Natural killer cell treated with Interleukin-12 subunit alpha and Interleukin-12 subunit beta and Interleukin-15 and Interleukin-18, amount 100 ng/mL, for 72 hours (primary cell): ENCODE results near the gene CACNA2D1. TPM values are rescaled to one million over a fixed set of nuclear protein-coding genes. Genes with fewer than 3 reads are reported as not detected.

Experiments used
- ATAC-seq, 2 donors: fragments of 150-1000 bp; cut with Tn5 transposase in 1 of 2; sonication (Bioruptor Pico), chemical (Tn5 transposase) in 1 of 2; 2 replicates each; pipeline ENCODE4 v1.10.0; 2021
- DNase-seq: peaks from one replicate; pipeline ENCODE4 v3.0.0; 2022; ENCODE audit warnings: low spot score
- H3K27ac Mint-ChIP-seq, 2 donors: 1 replicate in 1 of 2; 2 replicates in 1 of 2; pipeline ENCODE4 v1.8.0; 2022; ENCODE audit warnings: mixed read lengths in 2 of 2, mild to moderate bottlenecking in 1 of 2, moderate library complexity in 1 of 2
- H3K27me3 Mint-ChIP-seq, 2 donors: 1 replicate in 1 of 2; 2 replicates in 1 of 2; pipeline ENCODE4 v1.8.0; 2022; ENCODE audit warnings: mixed read lengths in 2 of 2
- H3K36me3 Mint-ChIP-seq: one replicate; pipeline ENCODE4 v1.8.0; 2022; ENCODE audit warnings: mixed read lengths
- H3K4me1 Mint-ChIP-seq, 2 donors: 1 replicate in 1 of 2; 2 replicates in 1 of 2; pipeline ENCODE4 v1.8.0; 2022; ENCODE audit warnings: low read depth in 2 of 2, mixed read lengths in 2 of 2, mild to moderate bottlenecking in 1 of 2
- H3K4me3 Mint-ChIP-seq: one replicate; pipeline ENCODE4 v1.8.0; 2022; ENCODE audit warnings: mixed read lengths
- H3K9me3 Mint-ChIP-seq: 2 replicates; pipeline ENCODE4 v1.8.0; 2022; ENCODE audit warnings: mixed read lengths
- total RNA-seq, 2 donors: library from RNA; stranded (reverse); gene quantifications; one replicate each; pipeline ENCODE4 v1.2.3, GENCODE V29; 2022

Gene CACNA2D1
- total RNA-seq, 2 donors from 2014 or later = not detected

- Mint-ChIP-seq H3K9me3 (peaks cover 2% of the 10 kb centered on the region), H3K27ac (no peak overlapping the region), H3K4me3 (no peak overlapping the region), H3K4me1 (no peaks in the 10 kb centered on the region), H3K36me3 (peaks cover 4% of the 10 kb centered on the region), H3K27me3 (no peaks in the 10 kb centered on the region)
- no peak for ATAC-seq
- DNase-seq = no peak
Measured at GRCh38 chr7:82255706-82256105, 187.9 kb downstream of the CACNA2D1 start.

GRCh38 chr7:82250598-82250997, 193.0 kb downstream of the CACNA2D1 start:
- H3K9me3 Mint-ChIP-seq = peaks cover 2% of the 10 kb centered on the region
- ATAC-seq = no peak
- no peaks in the 10 kb centered on the region for H3K4me1 Mint-ChIP-seq
- H3K36me3 Mint-ChIP-seq = peaks cover 4% of the 10 kb centered on the region
- H3K4me3 Mint-ChIP-seq = no peak overlapping the region
- DNase-seq = no peak
- H3K27me3 Mint-ChIP-seq = no peaks in the 10 kb centered on the region
- H3K27ac Mint-ChIP-seq = no peak overlapping the region

- Mint-ChIP-seq H3K27me3 (no peaks in the 10 kb centered on the region), H3K36me3 (no peaks in the 10 kb centered on the region), H3K9me3 (no peaks in the 10 kb centered on the region), H3K4me1 (no peaks in the 10 kb centered on the region), H3K27ac (no peak overlapping the region), H3K4me3 (no peak overlapping the region)
- DNase-seq (no peak), ATAC-seq (no peak)
Measured at GRCh38 chr7:82249979-82250378, 193.6 kb downstream of the CACNA2D1 start.

- Mint-ChIP-seq H3K27me3 (no peaks in the 10 kb centered on the region), H3K4me3 (no peak overlapping the region), H3K36me3 (no peaks in the 10 kb centered on the region), H3K4me1 (no peaks in the 10 kb centered on the region), H3K27ac (no peak overlapping the region), H3K9me3 (no peaks in the 10 kb centered on the region)
- DNase-seq (no peak), ATAC-seq (no peak)
Measured at GRCh38 chr7:82247814-82248433, 195.7 kb downstream of the CACNA2D1 start.

- no peaks in the 10 kb centered on the region for H3K4me1 Mint-ChIP-seq
- no peaks in the 10 kb centered on the region for H3K9me3 Mint-ChIP-seq
- ATAC-seq (no peak), DNase-seq (no peak)
- no peak overlapping the region for H3K4me3 Mint-ChIP-seq
- H3K27ac Mint-ChIP-seq = no peak overlapping the region
- H3K27me3 Mint-ChIP-seq = no peaks in the 10 kb centered on the region
- H3K36me3 Mint-ChIP-seq = no peaks in the 10 kb centered on the region
Measured at GRCh38 chr7:82244947-82245517, 198.5 kb downstream of the CACNA2D1 start.

GRCh38 chr7:82241356-82241755, 202.2 kb downstream of the CACNA2D1 start:
- H3K4me3 Mint-ChIP-seq = no peak overlapping the region
- no peaks in the 10 kb centered on the region for H3K4me1 Mint-ChIP-seq
- H3K36me3 Mint-ChIP-seq = no peaks in the 10 kb centered on the region
- H3K27me3 Mint-ChIP-seq = no peaks in the 10 kb centered on the region
- H3K27ac Mint-ChIP-seq = no peak overlapping the region
- no peaks in the 10 kb centered on the region for H3K9me3 Mint-ChIP-seq
- ATAC-seq (no peak), DNase-seq (no peak)

GRCh38 chr7:82235713-82236112, 207.9 kb downstream of the CACNA2D1 start:
- no peaks in the 10 kb centered on the region for H3K4me1 Mint-ChIP-seq
- no peaks in the 10 kb centered on the region for H3K27me3 Mint-ChIP-seq
- no peak overlapping the region for H3K27ac Mint-ChIP-seq
- no peaks in the 10 kb centered on the region for H3K36me3 Mint-ChIP-seq
- H3K4me3 Mint-ChIP-seq = no peak overlapping the region
- DNase-seq = no peak
- H3K9me3 Mint-ChIP-seq = no peaks in the 10 kb centered on the region
- ATAC-seq = no peak

- Mint-ChIP-seq H3K27ac (no peak overlapping the region), H3K9me3 (no peaks in the 10 kb centered on the region), H3K36me3 (no peaks in the 10 kb centered on the region), H3K4me1 (no peaks in the 10 kb centered on the region), H3K27me3 (no peaks in the 10 kb centered on the region), H3K4me3 (no peak overlapping the region)
- no peak for ATAC-seq
- no peak for DNase-seq
Measured at GRCh38 chr7:82234457-82235049, 209.0 kb downstream of the CACNA2D1 start.

GRCh38 chr7:82230811-82231581, 212.6 kb downstream of the CACNA2D1 start:
- no peaks in the 10 kb centered on the region for H3K36me3 Mint-ChIP-seq
- H3K9me3 Mint-ChIP-seq = no peaks in the 10 kb centered on the region
- H3K27ac Mint-ChIP-seq = no peak overlapping the region
- H3K4me1 Mint-ChIP-seq = no peaks in the 10 kb centered on the region
- no peaks in the 10 kb centered on the region for H3K27me3 Mint-ChIP-seq
- H3K4me3 Mint-ChIP-seq = no peak overlapping the region
- ATAC-seq (no peak), DNase-seq (no peak)

- no peaks in the 10 kb centered on the region for H3K4me1 Mint-ChIP-seq
- H3K27me3 Mint-ChIP-seq = no peaks in the 10 kb centered on the region
- H3K36me3 Mint-ChIP-seq = no peaks in the 10 kb centered on the region
- DNase-seq (no peak), ATAC-seq (no peak)
- H3K9me3 Mint-ChIP-seq = no peaks in the 10 kb centered on the region
- H3K27ac Mint-ChIP-seq = no peak overlapping the region
- H3K4me3 Mint-ChIP-seq = no peak overlapping the region
Measured at GRCh38 chr7:82229164-82229563, 214.4 kb downstream of the CACNA2D1 start.

GRCh38 chr7:82226191-82226590, 217.4 kb downstream of the CACNA2D1 start:
- ATAC-seq = no peak
- Mint-ChIP-seq H3K9me3 (peaks cover 3% of the 10 kb centered on the region), H3K4me3 (no peak overlapping the region), H3K27ac (no peak overlapping the region), H3K36me3 (no peaks in the 10 kb centered on the region), H3K4me1 (no peaks in the 10 kb centered on the region), H3K27me3 (no peaks in the 10 kb centered on the region)
- DNase-seq = no peak

GRCh38 chr7:82224529-82224928, 219.0 kb downstream of the CACNA2D1 start:
- H3K27ac Mint-ChIP-seq = no peak overlapping the region
- no peak for DNase-seq
- H3K9me3 Mint-ChIP-seq = peaks cover 3% of the 10 kb centered on the region
- H3K4me3 Mint-ChIP-seq = no peak overlapping the region
- no peaks in the 10 kb centered on the region for H3K4me1 Mint-ChIP-seq
- no peaks in the 10 kb centered on the region for H3K27me3 Mint-ChIP-seq
- no peak for ATAC-seq
- H3K36me3 Mint-ChIP-seq = no peaks in the 10 kb centered on the region

- Mint-ChIP-seq H3K4me3 (no peak overlapping the region), H3K9me3 (peaks cover 3% of the 10 kb centered on the region), H3K27me3 (no peaks in the 10 kb centered on the region), H3K4me1 (no peaks in the 10 kb centered on the region), H3K36me3 (no peaks in the 10 kb centered on the region), H3K27ac (no peak overlapping the region)
- DNase-seq (no peak), ATAC-seq (no peak)
Measured at GRCh38 chr7:82223580-82223979, 220.0 kb downstream of the CACNA2D1 start.

GRCh38 chr7:82221152-82221674, 222.4 kb downstream of the CACNA2D1 start:
- no peak overlapping the region for H3K27ac Mint-ChIP-seq
- H3K4me3 Mint-ChIP-seq = no peak overlapping the region
- H3K4me1 Mint-ChIP-seq = no peaks in the 10 kb centered on the region
- DNase-seq = no peak
- H3K27me3 Mint-ChIP-seq = no peaks in the 10 kb centered on the region
- peaks cover 3% of the 10 kb centered on the region for H3K9me3 Mint-ChIP-seq
- no peaks in the 10 kb centered on the region for H3K36me3 Mint-ChIP-seq
- no peak for ATAC-seq
